ENCODE measurements around the gene KCNH4.

DNA sequence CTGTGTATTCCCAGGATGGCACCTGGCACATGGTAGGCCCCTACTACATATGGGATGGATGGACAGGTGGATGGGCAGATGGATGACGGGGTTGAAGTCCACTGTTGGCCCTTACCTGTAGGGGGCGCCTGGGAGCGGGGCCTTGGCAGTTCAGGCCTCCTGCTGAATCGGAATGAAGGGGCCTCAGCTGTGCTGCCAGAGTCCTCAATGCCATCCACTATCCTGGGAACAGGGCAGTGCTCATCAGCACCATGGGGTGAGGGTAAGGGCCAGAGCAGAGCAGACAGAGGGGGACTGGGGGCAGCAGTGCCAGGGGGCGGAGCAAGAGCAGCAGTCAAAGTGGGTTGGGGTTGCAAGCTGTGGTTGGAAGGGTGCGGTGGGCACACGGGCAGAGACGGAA, 17.8 kb downstream of the KCNH4 start:
- no peak for TF ChIP-seq EP300 (conservative IDR thresholded peaks at IDR 0.05; ENCODE audit: poor library complexity, severe bottlenecking)
- TF ChIP-seq REST (IDR thresholded peaks at IDR 0.05; ENCODE audit: borderline replicate concordance): no peak

Data from neural cell (in vitro differentiated cells).